Measurements from ENCODE around the gene ARHGAP26.

Gene ARHGAP26

GRCh38 chr5:143133721-143134120 is 363.5 kb downstream of the ARHGAP26 start:
- DNase-seq (ENCODE audit: low read depth in 2 of 3, low spot score in 1 of 3): no peak

- DNase-seq (ENCODE audit: low read depth in 2 of 3, low spot score in 1 of 3): no peak
These were observed 364.1 kb downstream of the ARHGAP26 start for GRCh38 chr5:143134269-143134668.

GRCh38 chr5:143134900-143135299 is 364.7 kb downstream of the ARHGAP26 start:
- no peak for DNase-seq (ENCODE audit: low read depth in 2 of 3, low spot score in 1 of 3)

DNA sequence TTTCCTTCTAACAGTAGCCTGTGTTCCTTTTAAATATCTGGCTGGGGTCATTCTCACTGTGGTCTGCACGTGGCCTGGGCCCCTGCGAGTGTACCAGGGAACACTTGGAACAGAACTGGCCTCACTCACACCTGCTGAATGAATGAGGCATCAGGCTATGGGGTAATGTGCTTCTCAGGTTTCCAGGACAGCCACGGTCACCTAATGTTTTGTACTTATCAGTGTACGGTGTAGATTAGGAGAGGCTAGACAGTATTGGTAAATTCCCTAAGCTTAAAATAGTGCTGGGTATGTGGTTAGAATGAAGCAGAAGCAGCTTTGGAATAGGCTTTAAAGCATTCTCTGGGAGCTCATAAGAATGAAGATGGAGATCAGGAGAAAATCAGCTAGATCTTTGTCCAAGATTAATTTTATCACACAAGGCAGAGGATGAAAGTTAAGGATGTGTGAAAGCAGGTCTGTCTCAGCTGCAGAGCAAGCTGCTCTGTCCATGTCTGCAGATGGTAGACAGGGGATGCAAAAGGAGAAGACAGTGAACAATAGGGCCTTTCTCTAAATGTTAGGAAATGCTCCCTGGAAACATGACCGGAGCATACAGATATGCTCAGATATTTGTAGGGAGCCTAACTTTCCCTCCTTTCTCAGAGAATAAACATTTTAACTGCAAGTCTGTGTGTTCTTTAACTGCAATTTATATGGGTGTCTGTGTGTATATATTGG is 365.8 kb downstream of the ARHGAP26 start:
- DNase-seq (ENCODE audit: low read depth in 2 of 3, low spot score in 1 of 3): no peak

- DNase-seq (ENCODE audit: low read depth in 2 of 3, low spot score in 1 of 3): no peak
These were observed 368.7 kb downstream of the ARHGAP26 start for GRCh38 chr5:143138839-143139238.

GRCh38 chr5:143139585-143139984 is 369.4 kb downstream of the ARHGAP26 start:
- no peak for DNase-seq (ENCODE audit: low read depth in 2 of 3, low spot score in 1 of 3)

GRCh38 chr5:143140492-143141203 is 370.5 kb downstream of the ARHGAP26 start:
- DNase-seq (ENCODE audit: low read depth in 2 of 3, low spot score in 1 of 3): no peak

- DNase-seq (ENCODE audit: low read depth in 2 of 3, low spot score in 1 of 3): no peak
These were observed 371.5 kb downstream of the ARHGAP26 start for GRCh38 chr5:143141652-143142051.

DNA sequence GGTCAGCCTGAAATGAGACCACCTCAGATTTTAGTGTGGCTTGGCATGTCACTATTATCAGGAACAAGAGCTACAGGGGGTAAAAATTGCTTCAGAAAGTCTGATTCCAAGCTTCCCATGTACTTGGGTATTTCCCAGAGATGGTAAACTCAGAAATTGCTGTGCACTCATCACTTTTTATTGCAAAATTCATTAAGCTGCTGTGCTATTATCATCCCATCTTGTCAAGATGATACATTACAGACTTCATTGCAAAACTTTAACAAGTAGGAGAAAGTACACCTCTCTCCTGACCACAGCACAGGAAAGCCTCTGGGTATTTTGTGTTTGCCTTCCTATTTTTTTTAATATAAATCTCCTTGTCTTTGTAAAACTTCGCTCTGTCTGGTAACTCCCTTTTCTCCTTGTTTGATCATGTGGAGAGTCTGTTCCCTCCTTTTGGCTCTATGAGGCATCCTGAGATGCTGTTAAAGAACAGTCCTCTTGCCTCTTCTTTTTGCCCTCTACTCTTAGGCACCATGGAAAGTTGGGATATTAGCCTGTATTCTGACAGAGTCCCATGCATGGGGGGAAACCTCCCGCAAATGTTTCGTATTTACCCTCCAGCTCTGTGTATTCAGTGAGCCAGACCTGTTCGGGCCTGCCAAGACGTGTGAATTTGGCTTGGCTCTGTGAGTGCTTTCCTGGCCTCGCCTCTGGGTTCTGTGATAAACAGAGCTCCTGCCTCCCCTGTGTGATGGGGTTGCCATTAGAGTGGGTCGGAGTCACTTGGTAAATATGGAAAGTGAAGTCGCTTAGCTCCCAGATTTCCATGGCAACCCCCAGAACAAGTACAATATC is 372.6 kb downstream of the ARHGAP26 start:
- DNase-seq (ENCODE audit: low read depth in 2 of 3, low spot score in 1 of 3): no peak

- no peak for DNase-seq (ENCODE audit: low read depth in 2 of 3, low spot score in 1 of 3)
These were observed 373.8 kb downstream of the ARHGAP26 start for GRCh38 chr5:143143973-143144372.

DNA sequence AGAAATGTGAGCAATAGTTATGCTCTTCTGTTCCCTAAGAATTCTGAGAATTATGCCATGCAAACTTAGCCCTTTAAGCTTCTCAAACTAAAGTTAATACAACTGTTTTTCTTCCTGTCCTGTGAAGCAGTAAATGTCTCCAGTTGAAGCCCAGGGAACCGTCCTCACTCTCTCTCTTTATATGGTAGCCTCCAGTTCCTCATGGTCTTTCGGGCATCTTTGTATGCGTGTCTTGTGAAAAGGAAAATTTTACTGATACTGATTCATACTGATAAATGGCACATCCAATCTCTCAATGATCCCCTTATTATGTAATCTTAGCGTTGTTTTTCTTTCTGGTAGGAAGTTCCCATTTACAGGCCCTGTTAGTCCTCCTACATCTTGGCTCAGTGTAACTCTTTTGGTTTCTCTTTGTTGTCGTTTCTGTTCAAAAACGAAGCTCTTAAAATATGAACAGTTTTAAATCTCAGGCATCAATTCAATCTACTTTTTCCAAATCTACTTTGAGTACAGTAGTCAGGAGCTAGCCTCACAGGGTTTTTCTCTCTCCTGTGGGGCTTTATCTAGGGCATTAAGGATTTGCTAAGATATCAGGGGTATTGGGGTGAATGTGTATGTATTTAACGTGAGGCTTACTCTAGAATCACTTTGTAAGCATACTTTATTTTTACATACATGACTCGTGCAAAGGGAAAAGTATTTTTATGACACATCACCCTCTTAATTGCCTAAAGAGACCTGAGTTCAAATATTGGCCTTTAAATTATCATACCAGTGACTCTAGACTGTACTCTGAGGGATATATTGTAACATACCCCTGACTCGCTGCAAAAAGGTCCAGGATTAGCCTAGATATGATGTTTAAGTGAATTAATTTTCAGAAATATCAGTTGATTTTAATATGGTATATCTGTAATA is 375.3 kb downstream of the ARHGAP26 start:
- no peak for DNase-seq (ENCODE audit: low read depth in 2 of 3, low spot score in 1 of 3)

- no peak for DNase-seq (ENCODE audit: low read depth in 2 of 3, low spot score in 1 of 3)
These were observed 376.0 kb downstream of the ARHGAP26 start for GRCh38 chr5:143146161-143146560.

DNA sequence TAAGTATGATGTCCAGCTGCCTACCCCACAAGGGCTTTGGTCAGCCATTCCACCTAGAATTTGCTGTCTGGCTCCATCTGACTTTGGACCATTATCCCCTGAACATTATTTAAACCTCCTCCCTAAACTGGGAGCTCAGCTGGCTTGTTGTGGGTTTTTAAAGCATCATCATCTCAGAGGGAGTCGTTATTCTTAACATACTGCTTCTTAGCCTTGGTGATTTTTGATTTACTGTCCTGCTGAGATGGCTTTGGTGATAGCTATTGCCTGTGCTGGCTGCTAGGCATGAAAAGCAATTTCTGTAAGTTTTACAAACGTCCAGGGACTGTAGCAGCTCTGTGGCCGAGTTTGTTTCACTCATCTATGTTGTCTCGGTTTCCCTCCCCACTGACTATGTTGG is 377.2 kb downstream of the ARHGAP26 start:
- DNase-seq (ENCODE audit: low read depth in 2 of 3, low spot score in 1 of 3): no peak

- no peak for DNase-seq (ENCODE audit: low read depth in 2 of 3, low spot score in 1 of 3)
These were observed 377.7 kb downstream of the ARHGAP26 start for GRCh38 chr5:143147902-143148301.

DNA sequence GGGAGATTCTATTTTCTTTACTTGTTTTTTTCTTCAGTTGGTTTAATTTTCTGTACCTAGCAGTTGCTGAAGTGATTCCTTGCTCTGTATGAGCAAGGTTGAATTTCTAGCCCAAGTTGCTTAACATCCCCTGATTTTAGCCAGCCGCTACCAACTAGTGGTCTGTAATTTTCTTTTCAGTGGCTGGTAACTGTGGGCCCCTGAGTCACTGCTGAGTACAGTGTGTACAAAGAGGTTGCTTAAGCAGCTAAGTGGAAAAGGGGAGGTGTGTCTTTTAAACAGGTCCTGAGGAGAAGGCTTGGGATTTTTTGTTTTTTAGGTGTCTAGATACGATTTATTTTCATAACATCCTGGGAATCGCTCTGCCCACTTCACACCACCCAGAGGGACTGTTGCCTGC is 378.6 kb downstream of the ARHGAP26 start:
- DNase-seq (ENCODE audit: low read depth in 2 of 3, low spot score in 1 of 3): no peak

DNA sequence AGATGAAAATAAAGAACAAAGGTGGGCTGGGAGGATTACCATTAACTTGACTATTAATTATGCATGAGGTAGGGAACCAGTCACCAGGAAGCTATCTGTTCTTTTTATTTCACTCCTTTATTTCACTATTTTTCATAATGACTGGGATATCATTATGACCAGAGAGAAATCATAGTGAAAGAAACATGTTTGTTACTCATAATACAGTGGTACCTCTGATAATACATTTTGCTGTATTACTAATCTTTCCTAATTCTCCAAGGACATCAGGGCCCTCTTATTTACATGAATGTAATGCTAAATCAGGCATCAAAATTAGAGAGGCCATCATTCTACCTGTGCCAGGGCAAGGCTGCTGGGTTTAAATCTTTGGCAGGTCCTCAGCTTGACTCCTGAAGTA is 379.6 kb downstream of the ARHGAP26 start:
- DNase-seq (ENCODE audit: low read depth in 2 of 3, low spot score in 1 of 3): no peak

DNA sequence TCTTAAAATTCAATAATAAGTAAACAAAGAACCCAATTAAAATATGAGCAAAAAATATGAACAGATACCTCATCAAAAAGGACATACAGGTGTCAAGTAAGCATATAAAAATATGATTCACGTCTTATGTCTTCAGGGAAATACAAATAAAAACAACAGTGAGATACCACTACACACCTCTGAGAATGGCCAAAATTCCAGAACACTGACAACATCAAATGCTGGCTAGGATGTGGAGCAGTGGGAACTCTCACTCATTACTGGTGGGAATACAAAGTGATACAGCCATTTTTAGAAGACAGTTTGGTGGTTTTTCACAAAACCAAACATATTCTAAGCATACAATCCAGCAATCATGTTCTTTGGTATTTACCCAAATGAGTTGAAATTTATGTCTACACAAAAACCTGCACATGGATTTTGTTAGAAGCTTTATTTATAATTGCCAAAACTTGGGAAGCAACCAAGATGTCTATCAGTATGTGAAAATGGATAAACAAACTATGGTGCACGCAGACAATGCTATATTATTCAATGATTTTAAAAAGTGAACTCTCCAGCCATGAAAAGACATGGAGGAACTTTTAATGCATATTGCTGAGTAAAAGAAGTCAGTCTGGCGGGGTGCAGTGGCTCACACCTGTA is 381.0 kb downstream of the ARHGAP26 start:
- no peak for DNase-seq (ENCODE audit: low read depth in 2 of 3, low spot score in 1 of 3)

GRCh38 chr5:143152445-143152844 is 382.3 kb downstream of the ARHGAP26 start:
- no peak for DNase-seq (ENCODE audit: low read depth in 2 of 3, low spot score in 1 of 3)

DNA sequence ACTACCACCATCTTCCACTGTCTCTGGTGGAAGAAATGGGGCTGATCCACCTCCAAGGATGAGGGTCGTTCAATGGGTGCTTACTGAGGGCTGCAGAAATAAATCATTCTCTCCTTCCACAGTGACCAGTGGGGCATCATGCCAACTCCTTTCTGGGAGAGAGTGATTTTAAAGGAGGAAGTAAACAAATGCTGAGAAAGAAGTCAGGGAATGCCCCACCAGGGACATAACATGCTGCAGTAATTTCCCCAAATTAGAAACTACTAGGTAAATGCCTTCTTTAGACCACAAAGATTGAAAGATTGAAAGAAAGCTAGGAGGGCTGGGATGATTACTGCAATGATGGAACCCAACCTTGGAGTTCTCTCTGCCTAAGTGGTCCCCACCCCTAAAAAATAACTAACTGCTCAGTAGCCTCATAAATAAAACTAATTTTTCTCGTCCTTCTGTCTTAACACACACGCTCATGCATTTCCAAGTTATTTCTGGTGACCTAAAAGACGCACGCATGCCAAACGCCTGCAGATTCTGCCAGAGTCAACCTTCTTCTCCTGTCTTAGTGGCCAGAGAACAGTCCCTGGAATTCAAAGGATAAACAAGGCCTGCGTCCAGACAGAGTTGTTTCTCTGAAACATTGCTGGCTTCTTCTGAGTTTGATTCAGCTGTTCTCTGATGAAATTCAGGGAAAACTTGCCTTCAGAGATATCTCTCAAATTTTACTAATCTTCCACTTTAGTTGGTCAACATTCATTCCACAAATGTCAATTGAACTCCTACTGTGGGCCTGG is 383.3 kb downstream of the ARHGAP26 start:
- DNase-seq (ENCODE audit: low read depth in 2 of 3, low spot score in 1 of 3): no peak
